GM23248 (cell line): Measurements from ENCODE around the gene KY. TPM values are rescaled to one million over a fixed set of nuclear protein-coding genes. Genes with fewer than 3 reads are reported as not detected.
A peak's percentile ranks its signal among the peaks of the same experiment; 100 is the strongest.

Experiments
- DNase-seq: peaks from one replicate; pipeline ENCODE4 v3.0.0-alpha.2; 2015
- H2AFZ ChIP-seq: fragments of 200-600 bp; sonication (generic); 2 replicates; pipeline ENCODE4 v1.6.1; 2016; ENCODE audit warnings: antibody characterized with exemption
- H3F3A ChIP-seq: fragments of 200-600 bp; sonication (generic); 2 replicates; pipeline ENCODE4 v1.6.1; 2016; ENCODE audit warnings: mild to moderate bottlenecking, antibody characterized with exemption, mixed run types; ENCODE audit not compliant: insufficient read depth
- H3K27ac ChIP-seq: fragments of 200-600 bp; sonication (generic); 2 replicates; pipeline ENCODE4 v1.5.1; 2016; ENCODE audit warnings: mild to moderate bottlenecking
- H3K27me3 ChIP-seq: fragments of 200-600 bp; sonication (generic); replicated peaks from 2 replicates; pipeline ENCODE4 v1.6.1; 2016; ENCODE audit warnings: mild to moderate bottlenecking; ENCODE audit not compliant: insufficient read depth
- H3K36me3 ChIP-seq: fragments of 200-600 bp; sonication (generic); 2 replicates; pipeline ENCODE4 v1.6.1; 2016; ENCODE audit warnings: low read depth, mild to moderate bottlenecking
- H3K4me1 ChIP-seq: fragments of 200-600 bp; sonication (generic); 2 replicates; pipeline ENCODE4 v1.6.1; 2016; ENCODE audit warnings: mild to moderate bottlenecking; ENCODE audit not compliant: insufficient read depth
- H3K4me2 ChIP-seq: fragments of 200-600 bp; sonication (generic); one replicate; pipeline ENCODE4 v1.6.1; 2016; ENCODE audit warnings: mild to moderate bottlenecking; ENCODE audit not compliant: unreplicated experiment
- H3K4me3 ChIP-seq: fragments of 200-600 bp; sonication (generic); 2 replicates; pipeline ENCODE4 v1.5.1; 2016; ENCODE audit warnings: mild to moderate bottlenecking
- H3K79me2 ChIP-seq: fragments of 200-600 bp; sonication (generic); 2 replicates; pipeline ENCODE4 v1.6.1; 2016; ENCODE audit warnings: mild to moderate bottlenecking; ENCODE audit not compliant: insufficient read depth
- H3K9ac ChIP-seq: fragments of 200-600 bp; sonication (generic); 2 replicates; pipeline ENCODE4 v1.6.1; 2016; ENCODE audit warnings: mild to moderate bottlenecking
- H3K9me2 ChIP-seq: fragments of 200-600 bp; sonication (generic); 2 replicates; pipeline ENCODE4 v1.6.1; 2016; ENCODE audit warnings: mixed run types, mild to moderate bottlenecking, moderate library complexity; ENCODE audit not compliant: insufficient read depth
- H3K9me3 ChIP-seq: fragments of 200-600 bp; sonication (generic); one replicate; pipeline ENCODE4 v1.6.1; 2017; ENCODE audit warnings: low read depth
- H4K20me1 ChIP-seq: fragments of 200-600 bp; sonication (generic); 2 replicates; pipeline ENCODE4 v1.6.0; 2016; ENCODE audit not compliant: insufficient read depth
- EZH2 ChIP-seq: fragments of 200-600 bp; sonication (generic); IDR thresholded peaks from 2 replicates; pipeline ENCODE4 v1.6.1; 2018; ENCODE audit warnings: antibody characterized with exemption, mild to moderate bottlenecking; ENCODE audit not compliant: insufficient read depth, poor library complexity, severe bottlenecking
- EZH2phosphoT487 ChIP-seq: fragments of 200-600 bp; sonication (generic); IDR thresholded peaks from 2 replicates; pipeline ENCODE4 v1.6.1; 2018; ENCODE audit warnings: antibody characterized with exemption, moderate library complexity, mild to moderate bottlenecking, low read depth; ENCODE audit not compliant: insufficient read depth
- WGBS, 2 experiments: methylation state at CpG; one replicate each; pipeline ENCODE4 v1.1.6; 2015 to 2017; ENCODE audit warnings: low lambda C conversion rate in 2 of 2, low coverage in 1 of 2; ENCODE audit errors: missing lambda C conversion rate in 2 of 2; 5-methylcytosine and 5-hydroxymethylcytosine counted together
- in situ Hi-C: fragments of 300-500 bp; cut with MboI; formaldehyde crosslinking; loops from 2 replicates; pipeline ENCODE4 v1.15.0; 2020
- polyA plus RNA-seq: library from polyadenylated mRNA; unstranded; fragments of >200 nt; fragmentation: Nextera tagmentation; extraction: Ambion mirVana; gene quantifications from 2 replicates; pipeline ENCODE4 v1.2.1, GENCODE V29; 2016
- total RNA-seq: library from RNA; depleted of rRNA; stranded (reverse); fragments of >200 nt; shearing (Covaris generic); gene quantifications from 2 replicates; pipeline ENCODE4 v1.2.3, GENCODE V29; 2014

KY gene
- total and polyA plus RNA-seq, 2 experiments from 2014 or later: 0.65 to 0.76 TPM

GRCh38 chr3:134602440-134602814 lies 48.4 kb downstream of the KY start:
- Histone ChIP-seq H4K20me1 (no peaks in the 10 kb centered on the region), H3K9me2 (no peaks in the 10 kb centered on the region), H3K9ac (no peak overlapping the region), H3K9me3 (no peaks in the 10 kb centered on the region), H3K36me3 (no peaks in the 10 kb centered on the region), H3K4me1 (no peaks in the 10 kb centered on the region), H3K79me2 (no peaks in the 10 kb centered on the region), H3K4me2 (no peak overlapping the region), H3K27ac (no peak overlapping the region), H3K27me3 (no peaks in the 10 kb centered on the region), H3K4me3 (no peak overlapping the region), H2AFZ (no peak overlapping the region), H3F3A (no peaks in the 10 kb centered on the region)
- in situ Hi-C loops: loop anchor here (10.0 to 25.0 kb wide), 3 partner anchors 142 to 1285 kb away; no protein-coding TSS in a partner anchor
- 51 to 82% methylated on average over 3 to 6 of the region's 6 CpGs for WGBS, 2 experiments
- DNase-seq: no peak
- no peak for TF ChIP-seq EZH2
- TF ChIP-seq EZH2phosphoT487: no peak

GRCh38 chr3:134601539-134602439 lies 49.0 kb downstream of the KY start:
- Histone ChIP-seq H3K36me3 (no peaks in the 10 kb centered on the region), H3K9me2 (no peaks in the 10 kb centered on the region), H3K79me2 (no peaks in the 10 kb centered on the region), H3K9me3 (no peaks in the 10 kb centered on the region), H3K4me2 (no peak overlapping the region), H3K4me3 (no peak overlapping the region), H3K4me1 (no peaks in the 10 kb centered on the region), H3K27ac (no peak overlapping the region), H3F3A (no peaks in the 10 kb centered on the region), H2AFZ (no peak overlapping the region), H3K27me3 (no peaks in the 10 kb centered on the region), H4K20me1 (no peaks in the 10 kb centered on the region), H3K9ac (no peak overlapping the region)
- 59% methylated on average over 19 of the region's 19 CpGs for WGBS, 2 experiments
- TF ChIP-seq EZH2 (no peak), EZH2phosphoT487 (no peak)
- in situ Hi-C loops: loop anchor here (10.0 to 25.0 kb wide), 3 partner anchors 143 to 1286 kb away; no protein-coding TSS in a partner anchor
- DNase-seq: peak; percentile 57

GRCh38 chr3:134600685-134601463 lies 49.9 kb downstream of the KY start:
- Histone ChIP-seq H3K9me3 (no peaks in the 10 kb centered on the region), H3K9ac (no peak overlapping the region), H3K9me2 (no peaks in the 10 kb centered on the region), H3K4me2 (peak overlapping the region; percentile 60), H3F3A (no peaks in the 10 kb centered on the region), H3K27me3 (no peaks in the 10 kb centered on the region), H3K79me2 (no peaks in the 10 kb centered on the region), H3K36me3 (no peaks in the 10 kb centered on the region), H3K27ac (no peak overlapping the region), H3K4me3 (0 out of 2 replicates have a peak overlapping the region, but pooled peaks have one; percentile 30), H2AFZ (peak overlapping the region; percentile 62), H3K4me1 (no peaks in the 10 kb centered on the region), H4K20me1 (no peaks in the 10 kb centered on the region)
- WGBS, 2 experiments: 14% methylated on average over 31 of the region's 31 CpGs
- no peak for TF ChIP-seq EZH2
- no peak for TF ChIP-seq EZH2phosphoT487
- in situ Hi-C loops: loop anchor here (10.0 to 25.0 kb wide), 3 partner anchors 144 to 1286 kb away; no protein-coding TSS in a partner anchor
- peak; percentile 87 for DNase-seq

- H3K4me2 ChIP-seq: no peak overlapping the region
- DNase-seq: no peak
- no peaks in the 10 kb centered on the region for H3K36me3 ChIP-seq
- TF ChIP-seq EZH2phosphoT487: no peak
- TF ChIP-seq EZH2: no peak
- H2AFZ ChIP-seq: no peak overlapping the region
- WGBS, 2 experiments: 15 to 17% methylated on average over 1 of the region's 1 CpG
- no peaks in the 10 kb centered on the region for H3K9me2 ChIP-seq
- H3K79me2 ChIP-seq: no peaks in the 10 kb centered on the region
- H3K4me3 ChIP-seq: no peak overlapping the region
- H3K27ac ChIP-seq: no peak overlapping the region
- H3K4me1 ChIP-seq: no peaks in the 10 kb centered on the region
- in situ Hi-C loops: loop anchor here (10.0 to 25.0 kb wide), 3 partner anchors 145 to 1287 kb away; no protein-coding TSS in a partner anchor
- H3K27me3 ChIP-seq: no peaks in the 10 kb centered on the region
- no peak overlapping the region for H3K9ac ChIP-seq
- no peaks in the 10 kb centered on the region for H3F3A ChIP-seq
- no peaks in the 10 kb centered on the region for H3K9me3 ChIP-seq
- no peaks in the 10 kb centered on the region for H4K20me1 ChIP-seq
These were observed 50.6 kb downstream of the KY start for GRCh38 chr3:134600206-134600605.
